Activated CD4-positive, alpha-beta T cell treated with anti-CD3 and anti-CD28 coated beads, Interleukin-10, Interleukin-2, amounts not matched to agents 100 ng/mL and 50 ng/mL, durations not matched to agents 16 hours and 8 hours (primary cell): Measurements from ENCODE around the gene ATP8B4.

Source experiments
- DNase-seq: peaks from one replicate; pipeline ENCODE4 v3.0.0-alpha.2; 2020

The ATP8B4 gene

DNA sequence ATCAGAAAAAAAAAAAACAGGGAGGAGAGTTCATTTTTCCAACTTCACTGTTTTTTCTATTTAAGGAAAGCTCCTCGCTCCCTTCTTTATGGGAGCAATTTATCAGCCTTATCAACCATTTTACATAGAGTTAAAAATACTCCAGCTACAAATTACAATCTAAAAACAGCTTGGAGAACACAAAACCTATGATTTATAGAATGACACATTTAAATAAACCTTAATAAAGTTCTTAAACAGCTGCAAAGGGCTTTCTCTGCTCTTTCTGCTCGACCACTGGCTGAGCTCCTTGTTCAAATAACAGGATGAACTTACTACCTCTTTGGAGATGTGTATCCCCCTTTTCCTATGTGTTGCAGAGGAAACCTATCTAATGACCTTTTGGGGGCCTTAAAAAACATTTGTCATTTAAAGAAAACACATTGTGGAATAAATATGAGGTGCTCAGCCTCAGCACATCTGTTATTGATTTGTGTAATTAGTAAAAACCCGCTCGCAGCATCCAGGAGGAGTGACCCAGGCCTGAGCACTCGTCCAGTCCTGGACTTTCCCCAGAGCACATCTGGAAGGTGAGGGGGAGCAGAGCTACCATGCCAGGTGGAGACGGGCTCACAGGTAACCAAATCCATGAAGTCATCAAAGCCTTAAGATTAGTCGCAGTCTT is 231.2 kb downstream of the ATP8B4 start:
- DNase-seq, result no peak

DNA sequence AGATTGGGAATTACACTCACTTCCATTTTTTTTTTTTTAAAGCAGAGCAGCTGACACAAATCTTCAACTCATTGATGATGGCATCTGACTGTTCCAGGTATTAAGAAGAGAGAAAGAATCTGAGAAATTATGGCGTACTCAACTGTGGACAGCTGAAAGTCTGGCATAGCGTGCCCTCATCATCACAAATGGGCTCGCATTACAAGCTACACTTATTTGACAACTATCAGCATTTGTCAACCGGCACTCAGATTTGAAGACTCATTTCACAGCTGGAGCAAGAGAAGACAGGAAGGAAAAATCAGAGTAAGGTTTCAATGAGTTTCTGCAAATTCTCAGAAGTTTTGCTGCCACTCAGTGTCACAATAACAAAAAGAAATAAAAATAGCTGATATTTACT is 235.9 kb downstream of the ATP8B4 start:
- no peak for DNase-seq

DNA sequence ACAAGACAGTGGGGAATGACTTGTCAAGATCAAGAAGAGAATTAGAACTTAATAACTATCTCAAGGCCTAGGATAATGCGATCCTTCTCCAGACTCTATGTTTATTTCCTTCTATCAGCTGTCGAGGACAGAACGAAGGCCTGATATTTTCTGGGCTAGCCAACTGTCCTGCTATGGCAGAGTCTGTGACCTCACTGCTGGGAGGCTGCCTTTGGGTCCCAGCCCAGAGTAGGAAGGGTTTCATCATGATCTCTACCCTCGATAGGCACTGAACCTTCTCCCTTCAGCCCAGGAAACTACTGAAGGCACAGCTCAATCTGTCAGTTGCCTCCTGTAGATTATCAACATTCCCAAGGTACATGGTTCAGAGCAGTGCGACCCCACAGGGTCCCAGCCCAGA is 237.2 kb downstream of the ATP8B4 start:
- no peak for DNase-seq

DNA sequence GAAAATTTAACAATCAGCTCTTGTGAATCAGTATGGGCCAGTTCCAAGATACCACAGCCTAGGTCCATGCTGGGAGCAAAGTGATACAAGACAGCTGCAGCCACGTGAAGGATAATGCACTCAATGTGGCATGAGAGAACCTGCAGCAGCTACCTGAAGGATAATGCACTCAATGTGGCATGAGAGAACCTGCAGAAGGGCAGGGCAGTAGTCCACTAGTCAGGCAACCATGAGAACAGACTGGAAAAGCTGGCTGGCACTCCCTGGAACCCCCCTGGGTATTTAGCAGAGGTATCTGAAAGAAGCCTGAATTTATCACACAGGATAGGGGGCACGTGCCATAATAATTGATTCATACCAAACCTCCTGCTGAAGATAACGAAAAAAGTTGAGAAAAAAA is 237.6 kb downstream of the ATP8B4 start:
- DNase-seq, result no peak

DNA sequence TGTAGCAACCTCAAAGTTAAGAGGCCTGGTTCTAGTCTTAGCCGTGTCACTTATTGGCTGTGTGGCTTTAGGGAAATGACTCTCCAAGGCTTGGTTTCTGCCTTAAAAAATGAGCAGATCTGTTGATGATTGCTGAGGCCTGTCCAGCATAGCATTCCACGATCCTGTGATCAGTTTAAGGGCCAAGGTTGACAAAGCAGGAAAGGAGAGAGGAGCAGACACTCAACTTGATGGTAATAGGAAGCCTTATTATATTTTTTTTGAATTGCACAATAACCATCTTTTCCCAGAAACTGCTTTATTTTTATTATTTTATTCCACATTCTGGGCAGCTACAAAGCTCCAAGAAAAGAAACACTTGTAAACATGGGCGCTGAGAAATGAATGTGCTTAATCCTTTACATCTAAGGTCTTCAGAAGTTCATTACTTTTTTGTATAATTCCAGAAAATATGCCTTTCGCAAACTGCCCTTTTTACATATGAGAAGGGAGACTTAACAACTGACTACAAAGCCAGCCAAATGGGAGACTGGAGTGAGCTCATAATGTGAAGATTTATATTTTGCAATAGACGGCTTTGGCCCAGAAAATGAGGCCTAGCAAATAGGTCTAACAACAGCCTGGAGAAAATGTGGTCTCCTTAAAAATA is 241.0 kb downstream of the ATP8B4 start:
- no peak for DNase-seq

DNA sequence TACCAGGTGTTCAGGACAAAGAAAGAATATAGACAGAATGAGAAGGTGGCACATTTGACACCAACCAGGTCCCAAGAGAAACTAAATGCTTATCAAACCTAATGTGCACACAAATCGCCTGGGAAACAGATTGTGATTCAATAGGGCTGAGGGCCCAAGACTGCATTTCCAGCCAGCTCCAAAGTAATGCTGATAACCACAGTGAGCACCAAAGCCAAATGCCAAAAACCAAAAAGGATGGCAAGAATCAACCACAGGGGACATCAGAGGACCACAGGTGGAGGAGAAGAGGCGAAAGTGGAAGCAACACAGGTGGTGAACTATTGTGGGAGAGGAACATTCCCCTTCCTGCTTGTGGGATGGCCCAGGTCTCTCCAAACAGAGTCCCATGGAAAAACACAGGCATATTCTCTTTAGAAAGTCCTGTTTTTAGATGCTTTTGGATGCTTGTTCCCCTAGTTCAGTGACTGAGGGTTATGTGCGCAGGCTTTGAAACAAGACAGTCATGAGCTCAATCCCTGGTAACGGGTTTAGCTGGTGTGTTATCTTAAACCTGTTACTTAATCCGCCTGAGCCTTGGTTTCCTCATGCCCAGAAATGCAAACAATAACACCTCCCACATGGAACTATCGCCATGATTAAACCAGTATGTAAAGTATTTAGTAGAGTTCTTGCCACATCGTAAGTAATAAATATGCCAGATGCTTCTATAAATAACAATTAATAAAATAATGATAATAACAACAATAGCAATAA is 241.7 kb downstream of the ATP8B4 start:
- DNase-seq, result no peak

DNA sequence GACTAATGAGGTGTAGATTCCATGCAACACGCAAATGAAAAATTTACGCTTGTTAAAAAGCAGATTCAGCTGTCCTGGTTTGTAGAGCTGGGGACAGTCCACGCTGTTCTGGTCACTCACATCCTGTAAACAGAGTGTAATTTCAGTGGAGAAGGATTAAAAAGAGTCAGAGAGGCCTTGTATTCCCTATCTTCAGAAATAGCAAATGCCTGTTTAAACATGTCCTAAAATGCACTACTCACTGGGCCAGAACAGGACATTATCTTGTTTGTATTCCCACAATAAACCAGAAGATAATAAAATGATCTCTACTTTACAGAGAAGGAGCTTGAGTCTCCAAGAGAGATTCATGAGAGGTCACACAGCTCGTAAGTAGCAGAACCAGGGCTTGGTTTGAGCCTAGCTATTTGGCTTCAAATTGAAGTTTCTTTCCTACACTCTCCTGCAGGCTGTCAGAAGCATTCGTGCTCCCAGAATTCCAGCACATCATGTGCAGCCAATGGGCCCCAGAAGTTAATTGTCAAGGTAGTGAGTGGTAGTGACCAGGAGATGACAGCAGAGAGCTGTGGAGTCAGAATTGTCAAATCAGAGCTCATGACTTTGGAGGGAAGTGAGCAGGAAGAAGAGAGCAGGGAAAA is 242.5 kb downstream of the ATP8B4 start:
- no peak for DNase-seq

DNA sequence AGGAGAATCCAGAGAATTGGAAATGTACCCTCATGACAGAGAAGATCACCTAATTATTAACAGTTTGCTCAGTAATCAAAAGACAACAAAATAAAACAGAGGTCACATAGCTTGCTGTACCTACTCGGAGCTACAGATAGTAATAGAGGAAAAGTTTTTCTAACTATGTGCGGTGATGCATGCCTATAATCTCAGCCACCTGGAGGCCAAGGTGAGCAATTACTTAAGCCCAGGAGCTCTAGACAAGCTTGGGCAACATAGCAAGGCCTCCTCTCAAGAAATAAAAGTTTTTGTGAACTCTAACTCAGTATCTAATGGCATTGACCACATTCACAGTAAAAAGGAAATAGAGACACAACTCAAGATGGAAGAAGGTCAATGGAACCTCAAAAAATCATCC is 243.6 kb downstream of the ATP8B4 start:
- DNase-seq, result no peak

DNA sequence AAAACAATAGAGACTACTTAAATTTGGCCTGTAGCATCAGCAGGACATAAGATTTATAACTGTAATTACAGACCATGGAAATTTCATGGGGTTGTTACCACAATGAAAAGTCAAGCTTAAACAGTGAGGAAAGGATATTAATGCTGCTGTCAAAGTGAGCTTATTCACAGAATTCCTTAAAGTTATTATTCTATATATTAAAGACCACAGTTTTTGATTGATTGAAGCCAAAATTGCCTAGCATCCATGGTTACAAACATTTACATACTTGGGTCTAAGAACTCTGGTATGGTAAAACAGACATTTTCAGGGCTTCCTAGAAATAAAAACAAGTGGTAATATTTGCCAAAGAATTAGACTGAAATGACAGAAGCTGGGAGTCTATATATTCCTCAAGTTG is 248.6 kb downstream of the ATP8B4 start:
- no peak for DNase-seq

DNA sequence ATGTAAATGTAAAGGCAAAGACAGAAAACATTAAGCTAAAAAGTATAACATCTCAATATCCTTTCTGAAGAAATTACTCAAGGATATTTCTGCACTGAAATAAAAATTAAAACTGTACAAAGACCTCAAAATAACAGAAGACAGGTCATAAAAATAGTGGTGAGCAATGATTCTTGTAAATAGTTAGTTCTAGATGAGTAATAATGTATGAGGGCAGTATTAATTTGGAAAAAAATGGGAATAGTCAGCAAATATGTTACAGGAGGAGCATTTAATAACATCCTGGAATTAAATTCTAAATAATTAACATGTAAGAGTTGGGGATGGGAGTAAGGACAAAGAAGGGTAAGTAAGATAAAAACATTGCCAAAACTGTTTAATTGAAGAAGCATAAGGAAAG is 250.7 kb downstream of the ATP8B4 start:
- no peak for DNase-seq

DNA sequence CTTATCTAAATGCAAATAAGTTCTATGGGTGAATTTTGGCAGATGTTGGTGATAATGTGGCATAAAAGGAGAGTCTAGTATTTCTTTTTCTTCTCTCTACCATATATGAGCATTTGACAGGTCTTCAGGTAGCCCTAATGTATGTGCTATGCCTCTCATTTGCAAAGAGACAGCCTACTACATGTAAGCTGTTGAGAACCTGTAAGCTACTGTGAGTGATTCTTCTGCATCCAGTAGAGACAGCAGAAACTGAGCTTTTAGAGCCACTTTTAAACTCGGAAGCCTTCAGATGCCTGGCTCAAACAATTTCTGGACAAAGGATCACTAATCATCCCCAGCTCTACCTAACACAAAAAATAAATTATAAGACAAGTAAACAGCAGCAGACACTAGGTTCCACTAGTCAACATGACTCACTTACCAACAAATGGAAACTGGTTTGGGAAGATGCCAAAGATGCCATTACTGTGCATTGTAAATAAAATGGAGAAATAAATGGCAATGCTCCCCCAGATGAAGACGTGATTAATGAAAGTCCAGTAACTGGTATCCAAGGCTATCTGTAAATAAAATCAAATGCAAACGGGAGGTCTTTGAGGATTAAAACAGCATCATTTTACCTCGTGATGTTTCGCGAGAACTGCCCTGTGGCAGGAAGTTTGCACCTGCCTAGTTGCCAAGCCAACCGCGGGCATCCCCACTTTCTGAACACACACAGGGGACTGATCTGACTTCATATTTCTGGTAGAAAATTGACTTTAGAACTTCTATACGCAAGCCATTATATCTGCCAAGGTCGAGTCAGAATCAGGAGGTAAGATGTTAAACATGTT is 252.9 kb downstream of the ATP8B4 start:
- DNase-seq, result no peak

DNA sequence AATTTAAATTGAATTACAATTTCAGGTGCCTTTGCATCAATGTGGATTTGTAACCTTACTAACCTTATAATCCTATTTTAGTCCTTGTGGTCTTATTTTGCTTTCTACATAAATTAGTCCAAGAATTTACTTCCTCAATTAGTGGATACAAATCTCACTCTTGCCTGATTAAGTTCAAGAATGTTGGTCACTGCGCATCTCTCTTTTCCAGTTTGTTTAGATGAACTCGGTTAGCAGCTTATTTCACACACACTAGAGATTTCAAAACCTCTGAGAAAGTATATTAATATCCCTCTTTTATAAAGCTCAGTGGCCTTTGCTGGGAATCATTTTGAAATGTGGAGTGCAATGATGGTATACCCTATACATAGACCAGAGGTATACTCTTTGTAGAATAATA is 254.8 kb downstream of the ATP8B4 start:
- no peak for DNase-seq

DNA sequence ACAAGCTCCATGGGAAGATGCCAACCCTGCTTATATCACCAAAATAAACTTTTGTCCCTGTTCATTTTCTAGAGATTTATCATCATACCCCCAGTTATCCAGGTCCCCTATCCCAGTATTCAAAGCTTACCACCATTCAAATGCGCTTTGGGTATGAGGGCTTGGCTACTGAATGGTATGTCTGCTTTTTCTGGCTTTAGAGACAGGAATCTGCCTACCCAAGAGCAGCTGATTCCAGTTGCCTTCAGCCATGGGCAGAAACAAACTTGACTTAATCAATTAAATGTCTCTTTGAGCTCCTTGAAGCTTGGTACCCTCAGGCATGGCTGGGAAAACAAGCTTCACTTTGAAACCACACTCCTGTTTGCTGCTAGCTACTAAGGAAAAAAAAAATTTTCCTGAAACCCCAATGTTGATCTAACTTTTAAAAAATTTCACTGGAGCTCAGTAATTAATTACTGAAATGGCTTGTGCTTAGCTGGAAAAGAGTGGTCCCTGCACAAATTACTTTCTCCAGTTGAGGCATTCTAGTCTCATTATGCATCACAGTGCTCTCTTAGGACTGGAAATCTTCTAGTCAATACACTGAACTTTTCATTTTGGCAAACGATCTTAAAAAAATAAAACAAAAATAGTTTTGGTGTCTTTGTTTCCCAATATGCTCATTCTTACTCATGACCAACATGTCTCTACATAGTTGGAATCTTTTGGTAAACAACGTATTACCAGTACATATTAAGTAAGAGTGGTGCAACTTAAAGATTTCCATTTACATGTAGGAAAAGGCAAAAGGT is 255.4 kb downstream of the ATP8B4 start:
- DNase-seq, result no peak

DNA sequence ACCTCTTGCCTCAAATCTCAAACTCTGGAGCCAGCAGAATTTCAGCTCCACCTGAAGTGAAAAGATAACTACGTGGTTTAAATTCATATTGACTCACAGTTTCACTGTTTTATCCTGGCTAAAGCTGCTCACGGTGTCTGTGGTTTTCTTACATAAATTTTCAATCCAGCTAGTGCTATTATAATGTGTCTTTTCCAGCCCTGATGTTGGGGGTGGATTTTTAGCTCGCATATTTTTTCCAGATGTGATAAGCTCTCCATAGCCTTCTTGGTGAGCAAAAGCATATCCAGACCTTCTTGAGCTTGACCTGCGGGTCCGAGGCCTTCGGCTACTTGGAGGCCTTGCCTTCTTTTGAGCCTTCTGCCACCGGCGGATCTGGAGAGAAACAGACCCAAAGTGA is 258.9 kb downstream of the ATP8B4 start:
- DNase-seq, result no peak

DNA sequence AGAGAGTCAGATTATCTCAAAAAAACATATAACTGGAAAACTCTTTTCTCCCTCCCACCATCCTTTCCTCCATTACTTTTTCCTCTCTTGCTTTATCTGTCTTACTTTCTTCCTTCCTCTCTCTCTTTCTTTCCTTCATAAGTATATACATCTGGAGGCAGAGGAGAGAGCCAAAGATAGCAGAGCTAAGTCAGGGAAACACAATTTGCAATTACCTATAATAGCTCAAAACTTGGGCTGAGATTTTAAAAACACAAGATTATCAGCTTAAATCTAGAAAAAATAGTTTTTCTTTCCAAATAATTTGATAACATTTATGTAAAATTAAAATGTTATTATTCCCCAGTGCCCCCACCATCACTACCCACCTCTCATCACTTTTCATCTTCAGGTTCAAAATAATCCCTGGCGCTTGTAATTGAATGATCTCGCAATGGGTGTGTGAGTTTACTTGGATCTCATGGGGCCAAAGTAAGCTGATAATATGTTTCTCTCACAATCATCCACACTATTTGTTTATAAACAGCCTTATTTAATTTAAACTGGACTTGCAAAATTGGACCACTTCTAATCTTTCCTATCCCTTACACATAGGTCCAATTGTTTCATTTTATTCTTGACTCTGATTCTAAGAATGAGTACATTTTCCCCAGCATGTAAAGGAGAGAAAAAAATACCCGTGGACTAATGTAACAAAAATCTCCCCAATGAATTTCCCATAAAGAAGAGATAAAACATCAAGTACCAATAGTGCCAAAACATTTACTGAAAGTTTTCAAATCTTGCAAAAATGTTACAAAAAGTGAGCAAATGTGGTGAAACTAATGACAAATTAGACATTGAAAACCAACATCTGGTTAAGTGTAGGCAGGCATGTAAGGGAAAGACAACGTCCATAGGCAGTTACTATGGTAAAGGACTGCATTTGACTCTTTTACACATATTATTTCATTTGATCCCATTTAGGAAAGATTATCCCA is 261.2 kb downstream of the ATP8B4 start:
- no peak for DNase-seq

DNA sequence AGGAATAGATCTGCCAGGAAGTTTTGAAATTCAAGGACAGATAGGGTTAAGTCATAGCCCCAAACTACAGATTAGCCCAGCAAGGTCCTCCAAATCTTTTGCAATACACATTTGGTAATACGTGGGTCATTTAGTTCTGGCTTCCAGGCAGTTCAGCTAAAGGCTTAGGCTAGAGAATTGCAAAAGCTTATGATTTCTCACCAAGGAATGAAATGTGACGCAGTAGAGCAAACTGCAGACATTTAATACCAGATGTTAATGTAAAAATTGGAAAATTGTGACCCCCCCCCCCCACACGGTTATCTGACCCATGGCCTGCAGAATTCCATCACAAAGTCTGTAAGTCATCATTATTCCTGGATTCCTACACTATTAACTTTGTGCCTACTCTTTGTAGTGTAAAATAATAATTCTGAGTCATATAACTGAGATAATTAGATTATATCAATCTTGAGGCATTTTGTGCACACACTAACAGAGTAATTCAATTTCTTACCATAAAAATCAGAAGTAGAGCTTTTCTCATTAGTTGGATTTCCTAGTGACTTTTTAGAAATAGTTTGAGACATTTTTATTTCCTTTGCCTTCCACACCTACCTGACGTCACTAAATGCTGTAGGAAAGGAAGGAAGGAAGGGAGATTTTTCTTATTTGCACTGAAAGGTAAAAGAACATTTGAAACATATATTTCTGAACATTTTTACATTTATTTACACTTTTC is 263.0 kb downstream of the ATP8B4 start:
- DNase-seq, result no peak

DNA sequence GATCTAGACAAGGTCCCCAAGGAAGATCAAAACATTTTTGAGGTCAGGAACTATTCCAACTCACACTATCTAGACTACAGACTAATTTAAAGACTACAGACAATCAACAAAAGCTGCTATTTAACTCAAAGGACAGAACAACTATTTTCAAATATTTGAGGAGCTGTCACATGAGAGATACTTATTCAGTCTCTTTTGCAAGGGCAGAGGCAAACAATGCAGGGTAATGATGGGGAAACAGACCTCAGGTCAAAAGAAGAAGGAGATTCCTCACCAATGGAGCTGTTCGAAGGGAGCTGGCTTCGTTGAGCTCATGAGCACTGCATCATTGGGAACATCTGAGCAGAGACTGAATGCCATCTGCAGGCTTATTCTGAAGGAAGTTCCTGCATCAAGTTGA is 266.3 kb downstream of the ATP8B4 start:
- no peak for DNase-seq

DNA sequence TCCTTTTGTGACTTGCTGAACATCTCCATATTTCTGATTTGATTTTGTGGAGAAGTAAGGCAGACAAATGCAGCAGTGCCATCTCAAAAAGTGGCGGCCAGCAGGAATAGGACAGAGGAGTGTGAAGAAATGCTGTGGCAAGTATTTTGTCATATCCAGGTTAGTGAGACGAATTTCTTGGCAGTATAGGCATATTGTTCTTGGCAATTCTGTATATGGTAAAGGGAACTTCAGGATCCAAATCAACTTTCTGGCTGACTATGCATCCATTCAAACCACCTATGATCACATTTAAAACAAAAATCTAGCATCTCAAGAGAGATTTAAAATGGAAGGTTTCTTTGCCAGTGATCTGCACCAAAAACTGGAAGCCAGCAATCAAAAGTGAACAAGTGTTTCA is 270.2 kb downstream of the ATP8B4 start:
- DNase-seq, result no peak

DNA sequence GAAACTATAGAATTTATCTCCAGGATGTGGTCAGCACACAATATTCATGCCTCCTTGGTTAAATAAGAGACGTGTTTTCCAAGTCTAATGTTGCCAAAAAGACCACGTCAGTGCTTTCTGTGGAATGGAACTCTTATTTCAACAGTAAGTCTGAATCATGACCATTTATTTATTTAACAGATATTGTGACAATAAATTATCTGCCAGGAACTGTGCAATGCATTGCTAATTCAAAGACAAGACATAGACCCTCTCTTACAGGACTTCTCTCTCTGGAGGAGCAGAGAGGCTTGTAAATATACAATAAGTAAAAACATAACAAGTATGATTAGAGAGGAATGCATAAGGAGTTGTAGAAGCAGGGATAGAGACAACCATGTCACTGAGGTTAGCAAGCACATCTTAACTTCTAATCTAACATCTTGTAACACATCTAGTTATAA is 270.7 kb downstream of the ATP8B4 start:
- no peak for DNase-seq
